Measurements from ENCODE around the gene HCN1.
"Not testable (repeated sequence)": the region's sequence is repeated elsewhere in the genome, so short reads cannot be mapped to it uniquely, and the experiment has no call there.

The HCN1 gene

GRCh38 chr5:45622365-45622764 is 73.8 kb downstream of the HCN1 start:
- DNase-seq (ENCODE audit: low read depth in 2 of 3, low spot score in 2 of 3), result no peak

DNA sequence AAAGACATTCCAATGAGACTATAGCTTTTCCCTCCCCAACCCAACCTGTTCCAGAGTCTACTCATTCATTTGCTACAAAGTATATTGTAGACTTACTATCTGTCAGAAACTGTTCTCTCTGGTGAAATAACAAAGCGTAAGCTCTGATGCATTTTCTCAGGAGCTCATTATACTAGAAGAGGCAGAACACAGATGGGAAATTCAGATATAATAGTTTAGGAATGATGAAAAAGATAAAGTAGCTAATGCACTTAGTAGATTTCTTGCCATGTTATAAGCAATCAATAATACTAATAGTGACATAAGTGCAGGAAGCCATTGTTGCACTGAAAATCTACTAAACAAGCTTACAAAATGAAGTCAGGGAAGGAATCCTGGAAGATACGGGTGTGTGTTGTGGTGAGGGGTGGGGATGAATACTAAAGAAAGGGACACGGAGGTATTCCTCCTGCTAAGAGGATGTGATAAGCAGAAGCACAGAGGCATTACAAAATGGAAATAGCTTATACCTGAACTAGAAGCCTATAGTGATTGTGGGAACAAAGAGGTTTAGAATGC is 78.2 kb downstream of the HCN1 start:
- no peak for DNase-seq (ENCODE audit: low read depth in 2 of 3, low spot score in 2 of 3)

DNA sequence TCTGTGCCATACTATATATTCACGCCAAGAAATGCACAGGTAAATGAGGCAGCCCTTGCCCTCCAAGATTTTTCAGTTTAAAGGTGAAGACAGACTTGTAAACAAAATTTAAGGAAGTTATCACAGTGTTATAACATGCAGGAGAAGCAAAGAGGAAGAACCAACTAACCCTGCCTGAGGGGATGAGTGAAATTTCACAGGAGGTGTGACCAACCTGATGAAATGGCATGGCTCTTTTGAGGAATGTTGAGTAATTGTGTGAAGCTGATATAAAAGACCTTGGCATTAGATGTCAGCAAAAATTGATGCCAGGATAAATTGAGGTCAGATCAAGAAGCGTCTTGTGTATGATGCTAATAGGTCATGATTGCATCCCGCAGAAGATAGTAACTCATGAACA is 86.5 kb downstream of the HCN1 start:
- DNase-seq (ENCODE audit: low read depth in 2 of 3, low spot score in 2 of 3), result no peak

DNA sequence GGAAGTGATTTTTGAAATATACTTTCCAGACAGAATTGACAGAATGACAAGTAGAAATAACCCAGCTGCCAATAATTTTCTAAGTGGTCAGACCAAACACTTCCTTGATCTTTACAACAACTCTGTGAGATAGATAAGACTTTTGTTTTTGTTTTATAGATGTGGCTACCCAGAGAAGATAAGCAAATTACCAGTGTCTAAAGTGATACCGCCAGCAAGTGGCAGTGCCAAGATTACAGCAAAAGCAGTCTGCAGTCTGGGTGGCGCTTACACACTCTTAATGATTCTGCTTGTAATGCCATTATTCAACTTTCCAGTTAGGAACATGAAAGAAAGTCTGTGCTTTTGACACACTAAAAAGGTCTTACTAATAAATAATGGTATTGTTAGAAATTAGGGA is 92.1 kb downstream of the HCN1 start:
- no peak for DNase-seq (ENCODE audit: low read depth in 2 of 3, low spot score in 2 of 3)

- DNase-seq (ENCODE audit: low read depth in 2 of 3, low spot score in 2 of 3), result no peak
Observed at GRCh38 chr5:45601424-45601823, 94.8 kb downstream of the HCN1 start.

DNA sequence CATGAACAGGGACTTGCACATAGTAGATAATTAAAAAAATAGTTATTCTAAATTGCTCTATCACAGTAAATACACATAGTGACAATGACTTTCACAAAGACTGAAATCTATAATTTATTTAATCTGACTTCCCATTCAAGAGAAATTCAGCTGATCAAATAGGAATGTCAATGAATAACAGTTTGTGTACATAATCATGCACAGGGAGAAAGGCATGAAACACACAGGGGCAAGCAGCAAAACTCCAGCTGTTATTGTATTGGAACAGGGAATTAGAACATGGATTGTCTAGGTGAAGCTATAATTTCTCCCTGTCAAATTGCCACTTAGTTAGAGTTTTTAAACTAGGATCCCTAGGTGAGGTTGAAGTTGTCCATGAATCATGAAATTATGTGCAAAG is 99.9 kb downstream of the HCN1 start:
- no peak for DNase-seq (ENCODE audit: low read depth in 2 of 3, low spot score in 2 of 3)

GRCh38 chr5:45586001-45586400 is 110.2 kb downstream of the HCN1 start:
- not testable (repeated sequence) for DNase-seq (ENCODE audit: low read depth in 2 of 3, low spot score in 2 of 3)

DNA sequence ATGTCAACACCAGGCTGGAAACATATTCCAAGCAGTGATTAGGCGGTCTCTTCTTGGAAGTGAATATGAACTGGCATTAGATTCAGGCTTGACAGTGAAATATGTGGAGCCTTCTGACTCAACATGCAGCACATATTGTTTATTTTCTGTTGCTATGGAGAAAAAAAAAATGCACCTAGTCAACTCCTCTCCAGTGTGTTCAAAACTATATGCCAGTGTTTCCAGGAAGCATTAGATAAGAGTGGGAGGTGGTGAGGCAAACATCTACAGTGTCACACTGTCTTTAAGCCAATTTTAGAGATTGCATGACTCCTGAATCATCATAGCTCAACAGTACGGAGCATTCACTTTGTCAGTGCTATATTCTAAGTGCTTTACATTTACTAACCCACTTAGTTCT is 117.9 kb downstream of the HCN1 start:
- no peak for DNase-seq (ENCODE audit: low read depth in 2 of 3, low spot score in 2 of 3)

DNA sequence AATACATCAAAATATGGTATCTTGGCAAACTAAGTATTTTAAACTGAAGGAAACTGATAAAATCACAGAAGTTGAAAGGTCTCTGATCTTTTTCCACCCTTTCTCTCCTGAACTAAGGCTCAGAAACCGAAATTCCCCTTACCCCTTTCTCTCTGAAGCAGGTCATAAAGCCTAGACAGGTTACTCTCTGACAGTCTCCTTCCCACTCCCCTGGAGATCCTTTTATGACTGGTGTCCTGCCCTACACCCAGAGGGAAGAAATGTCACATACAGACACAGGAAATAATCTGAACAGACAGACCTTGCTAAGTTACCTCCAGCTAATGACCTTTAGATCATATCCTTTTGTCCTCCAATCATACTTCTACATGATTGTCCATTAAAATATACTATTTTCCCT is 127.4 kb downstream of the HCN1 start:
- no peak for DNase-seq (ENCODE audit: low read depth in 2 of 3, low spot score in 2 of 3)

GRCh38 chr5:45542421-45542820 is 153.8 kb downstream of the HCN1 start:
- DNase-seq (ENCODE audit: low read depth in 2 of 3, low spot score in 2 of 3), result no peak

DNA sequence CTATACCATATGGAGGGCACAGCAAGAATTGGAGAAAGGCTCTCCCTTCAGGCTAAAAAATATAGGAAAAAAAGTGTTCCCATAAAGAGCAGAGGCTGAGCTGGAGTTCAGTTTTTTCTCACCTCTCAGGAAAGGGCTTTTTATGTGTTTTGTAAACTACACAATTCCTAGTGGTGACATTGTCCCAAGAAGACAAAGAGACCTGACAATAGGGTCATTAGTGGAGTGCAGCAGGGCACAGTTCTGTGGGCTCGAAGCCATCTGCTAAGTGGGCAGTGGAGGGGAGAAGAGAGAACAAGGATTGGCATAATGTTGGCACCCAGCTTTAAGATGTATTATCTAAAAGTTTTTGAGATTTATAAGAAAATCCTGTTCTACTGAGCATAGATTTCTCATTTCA is 162.5 kb downstream of the HCN1 start:
- no peak for DNase-seq (ENCODE audit: low read depth in 2 of 3, low spot score in 2 of 3)

- DNase-seq (ENCODE audit: low read depth in 2 of 3, low spot score in 2 of 3), result no peak
Observed at GRCh38 chr5:45532826-45533624, 163.2 kb downstream of the HCN1 start.

DNA sequence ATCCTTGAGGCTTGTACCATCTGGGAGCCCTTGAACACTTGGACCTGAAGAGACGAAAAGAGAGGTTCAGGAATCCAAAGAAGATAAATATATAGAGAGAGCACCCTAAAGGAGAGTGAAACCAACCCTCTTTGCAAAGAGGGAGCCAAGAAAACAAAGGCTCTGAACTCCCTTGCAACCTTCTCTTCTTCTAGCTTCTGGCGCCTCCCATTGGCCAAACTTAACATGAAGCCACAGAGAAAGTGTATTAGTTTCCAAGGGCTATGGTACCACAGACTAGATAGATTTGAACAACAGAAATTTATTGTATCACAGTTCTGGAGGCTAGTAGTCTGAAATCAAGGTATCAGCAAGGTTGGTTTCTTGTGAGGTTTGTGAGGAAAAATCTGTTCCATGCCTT is 175.1 kb downstream of the HCN1 start:
- no peak for DNase-seq (ENCODE audit: low read depth in 2 of 3, low spot score in 2 of 3)

GRCh38 chr5:45512521-45512920 is 183.7 kb downstream of the HCN1 start:
- no peak for DNase-seq (ENCODE audit: low read depth in 2 of 3, low spot score in 2 of 3)

- DNase-seq (ENCODE audit: low read depth in 2 of 3, low spot score in 2 of 3), result no peak
Observed at GRCh38 chr5:45509371-45509770, 186.8 kb downstream of the HCN1 start.

GRCh38 chr5:45508135-45508534 is 188.0 kb downstream of the HCN1 start:
- DNase-seq (ENCODE audit: low read depth in 2 of 3, low spot score in 2 of 3), result no peak

DNA sequence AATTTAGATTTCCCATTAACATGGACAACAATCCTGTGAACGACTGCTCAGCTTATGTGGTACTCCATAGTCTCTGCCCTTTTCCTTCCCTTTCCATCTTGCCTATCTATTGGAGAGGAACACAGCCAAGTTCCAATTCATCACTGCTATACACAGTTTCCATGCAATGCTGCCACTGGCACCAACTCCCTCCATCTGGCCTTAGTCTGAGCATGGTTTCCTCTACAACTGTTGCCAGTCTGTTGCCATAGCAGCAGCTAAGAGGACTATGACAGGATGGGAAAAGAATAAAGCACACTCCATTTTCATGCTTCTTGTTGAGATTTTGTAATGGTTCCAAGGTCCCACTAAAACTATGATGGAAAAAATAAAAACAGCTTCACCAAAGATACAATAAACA is 189.0 kb downstream of the HCN1 start:
- DNase-seq (ENCODE audit: low read depth in 2 of 3, low spot score in 2 of 3), result no peak

GRCh38 chr5:45499006-45499405 is 197.2 kb downstream of the HCN1 start:
- not testable (repeated sequence) for DNase-seq (ENCODE audit: low read depth in 2 of 3, low spot score in 2 of 3)

GRCh38 chr5:45491368-45491767 is 204.8 kb downstream of the HCN1 start:
- no peak for DNase-seq (ENCODE audit: low read depth in 2 of 3, low spot score in 2 of 3)

- DNase-seq (ENCODE audit: low read depth in 2 of 3, low spot score in 2 of 3), result no peak
Observed at GRCh38 chr5:45484781-45485180, 211.4 kb downstream of the HCN1 start.

DNA sequence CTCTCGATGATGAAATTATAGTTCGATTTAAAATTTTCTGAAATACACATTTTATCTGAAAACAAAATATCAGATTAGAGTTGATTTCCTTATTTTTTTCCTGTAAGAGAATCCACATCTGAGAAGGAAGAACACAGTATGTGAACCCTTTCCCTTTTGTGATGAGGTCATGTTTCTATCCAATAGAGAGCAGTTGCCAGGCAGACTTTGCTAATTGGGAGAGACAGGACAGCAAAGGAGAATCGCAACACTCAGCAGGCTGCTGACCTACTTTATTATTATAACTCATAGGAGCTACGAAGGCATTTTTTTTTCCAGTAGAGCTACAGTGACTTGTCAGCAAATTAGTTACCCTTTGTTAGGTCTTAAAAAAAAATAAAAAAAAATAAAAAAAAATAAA is 242.1 kb downstream of the HCN1 start:
- DNase-seq (ENCODE audit: low read depth in 2 of 3, low spot score in 2 of 3), result no peak

DNA sequence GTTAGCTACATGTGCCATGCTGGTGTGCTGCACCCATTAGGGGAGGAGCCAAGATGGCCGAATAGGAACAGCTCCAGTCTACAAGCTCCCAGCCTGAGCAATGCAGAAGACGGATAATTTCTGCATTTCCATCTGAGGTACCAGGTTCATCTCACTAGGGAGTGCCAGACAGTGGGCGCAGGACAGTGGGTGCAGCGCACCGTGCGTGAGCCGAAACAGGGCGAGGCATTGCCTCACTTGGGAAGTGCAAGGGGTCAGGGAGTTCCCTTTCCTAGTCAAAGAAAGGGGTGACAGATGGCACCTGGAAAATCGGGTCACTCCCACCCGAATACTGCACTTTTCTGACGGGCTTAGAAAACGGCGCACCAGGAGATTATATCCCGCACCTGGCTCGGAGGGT is 251.3 kb downstream of the HCN1 start:
- DNase-seq (ENCODE audit: low read depth in 2 of 3, low spot score in 2 of 3), result not testable (repeated sequence)

GRCh38 chr5:45440466-45440865 is 255.7 kb downstream of the HCN1 start:
- DNase-seq (ENCODE audit: low read depth in 2 of 3, low spot score in 2 of 3), result no peak
